ENCODE results near the gene FNTB. TPM values are rescaled to one million over a fixed set of nuclear protein-coding genes. Genes with fewer than 3 reads are reported as not detected.
A peak's percentile ranks its signal among the peaks of the same experiment; 100 is the strongest.

FNTB gene
- total RNA-seq, 1 experiment from 2014 or later = 20.7 TPM

DNA sequence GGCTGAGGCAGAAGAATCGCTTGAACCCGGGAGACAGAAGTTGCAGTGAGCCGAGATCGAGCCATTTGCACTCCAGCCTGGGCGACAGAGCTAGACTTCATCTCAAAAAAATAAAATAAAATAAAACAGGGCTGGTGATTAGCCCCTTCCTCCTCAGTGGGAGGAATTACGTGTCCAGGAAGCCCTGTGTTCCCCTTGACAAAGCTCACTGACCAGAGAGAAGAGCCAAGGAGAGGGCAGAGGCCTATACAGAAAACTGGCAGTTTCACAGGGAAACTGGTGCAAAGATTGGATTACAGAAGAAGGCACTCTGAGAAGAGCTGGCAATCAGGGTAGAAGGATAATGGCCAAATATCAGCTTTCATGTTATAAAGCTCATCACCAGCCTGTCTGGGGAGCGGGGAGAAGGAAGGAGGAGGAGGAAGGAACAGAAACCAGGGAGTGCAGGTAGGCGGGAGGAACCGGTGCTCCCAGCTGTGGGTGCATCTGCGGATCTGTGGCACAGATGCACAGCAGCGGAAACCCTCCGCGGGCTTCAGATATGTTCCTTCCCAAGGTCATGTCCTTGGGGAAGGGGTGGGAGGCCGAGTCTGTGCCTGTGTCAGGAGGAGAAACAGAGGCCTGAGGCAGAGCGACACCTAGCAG, 21.2 kb upstream of the FNTB start:
- H3K4me2 ChIP-seq (ENCODE audit: insufficient read depth, insufficient read length, low read length) = no peak overlapping the region
- H2BK120ac ChIP-seq (ENCODE audit: low read depth, low read length, poor library complexity, severe bottlenecking) = no peak overlapping the region
- H3K14ac ChIP-seq (ENCODE audit: insufficient read depth, low read length) = no peak overlapping the region
- Mint-ChIP-seq H3K4me3 (no peak overlapping the region), H3K9me3 (no peaks in the 10 kb centered on the region), H3K27me3 (ENCODE audit: low read depth) (peaks cover 5% of the 10 kb centered on the region), H3K4me1 (peaks cover 43% of the 10 kb centered on the region in 2 experiments), H3K36me3 (ENCODE audit: insufficient read depth in 1 of 3, low read depth in 3 of 3) (peaks cover 19 to 24% (median 22%) of the 10 kb centered on the region in 3 experiments; a peak in 6 of 7 replicates), H3K27ac (0 out of 7 replicates have a peak overlapping the region, but pooled peaks of 1 of the 3 experiments have one; percentile 5)
- no peak overlapping the region for H2BK15ac ChIP-seq (ENCODE audit: low read depth, low read length)
- H3K79me1 ChIP-seq (ENCODE audit: insufficient read depth, low read depth, low read length, poor library complexity, severe bottlenecking) = no peaks in the 10 kb centered on the region
- H3K4ac ChIP-seq (ENCODE audit: low read depth, low read length) = no peak overlapping the region
- no peak overlapping the region for H3K18ac ChIP-seq (ENCODE audit: insufficient read length, low read depth, low read length)
- no peak for DNase-seq
- H2BK12ac ChIP-seq (ENCODE audit: insufficient read length, low read depth, low read length) = no peak overlapping the region
- no peak overlapping the region for H3K56ac ChIP-seq (ENCODE audit: insufficient read length, low read depth, low read length)
- H3K23ac ChIP-seq (ENCODE audit: insufficient read length, low read depth, low read length) = no peak overlapping the region
- no peaks in the 10 kb centered on the region for H4K20me1 ChIP-seq (ENCODE audit: control insufficient read depth, insufficient read depth, insufficient read length)
- H3K4me1 ChIP-seq (ENCODE audit: insufficient read depth, low read length) = peaks cover 14% of the 10 kb centered on the region; the same call in 1 of the 2 replicates
- no peak overlapping the region for H4K5ac ChIP-seq (ENCODE audit: insufficient read length, low read depth, low read length)
- H3K23me2 ChIP-seq (ENCODE audit: insufficient read length, low read depth, low read length, poor library complexity, severe bottlenecking) = no peaks in the 10 kb centered on the region
- H3K9me3 ChIP-seq (ENCODE audit: control insufficient read depth, low read depth, low read length) = no peaks in the 10 kb centered on the region
- no peak overlapping the region for H2AFZ ChIP-seq (ENCODE audit: low read length)
- no peak overlapping the region for H3T11ph ChIP-seq (ENCODE audit: low read length)
- H3K27ac ChIP-seq (ENCODE audit: insufficient read length, low read depth, low read length) = no peak overlapping the region
- H3K9ac ChIP-seq (ENCODE audit: extremely low read depth, insufficient read length, low read length) = no peak overlapping the region
- no peak overlapping the region for H2BK20ac ChIP-seq (ENCODE audit: low read depth, low read length, poor library complexity, severe bottlenecking)
- no peak overlapping the region for H2AK5ac ChIP-seq (ENCODE audit: insufficient read length, low read length)
- H2BK5ac ChIP-seq (ENCODE audit: insufficient read length, low read length) = no peak overlapping the region
- no CpG with 5 or more reads among the region's 15 CpGs for WGBS (ENCODE audit: extremely low coverage, insufficient read length, low lambda C conversion rate)
- H4K8ac ChIP-seq (replicated peaks; ENCODE audit: insufficient read length, low read depth, low read length) = no peak overlapping the region
- TF ChIP-seq CTCF (conservative IDR thresholded peaks at IDR 0.05) = no peak
- H3K27me3 ChIP-seq (ENCODE audit: insufficient read depth, low read length) = no peaks in the 10 kb centered on the region
- no peaks in the 10 kb centered on the region; the same call in 1 of the 2 replicates for H3K79me2 ChIP-seq (ENCODE audit: insufficient read depth, low read length)
- H4K91ac ChIP-seq (ENCODE audit: insufficient read length, low read depth, low read length) = no peak overlapping the region

All from H9 (cell line).